DMS53 treated with DMSO at 0.1 percent for 48 hours (cell line): ENCODE data around the gene TCF4.

Experiments used
- DNase-seq: peaks from one replicate; lab custom pipeline; 2025; ENCODE audit not compliant: unreplicated experiment; lab: John Stamatoyannopoulos, UW

Gene TCF4

DNA sequence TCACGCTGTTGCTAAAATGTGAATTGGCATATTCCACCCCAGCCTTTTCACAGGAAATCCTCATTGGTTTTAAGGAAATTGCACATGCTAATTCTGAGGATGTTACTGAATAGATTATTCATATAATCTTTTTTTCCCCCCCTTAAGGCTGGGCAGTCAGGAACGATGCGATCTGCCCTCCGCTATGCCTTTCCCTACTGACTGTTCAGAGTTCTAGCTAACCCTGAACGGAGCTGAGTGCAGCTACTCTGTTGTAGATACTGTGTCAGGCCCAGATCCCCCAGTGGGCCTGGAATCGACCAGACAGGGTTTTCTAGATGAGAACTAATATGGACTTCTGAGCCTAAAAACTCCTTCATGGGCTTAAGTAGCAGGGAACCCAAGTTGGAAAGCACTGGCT is 192.2 kb downstream of the TCF4 start:
- DNase-seq, result no peak

DNA sequence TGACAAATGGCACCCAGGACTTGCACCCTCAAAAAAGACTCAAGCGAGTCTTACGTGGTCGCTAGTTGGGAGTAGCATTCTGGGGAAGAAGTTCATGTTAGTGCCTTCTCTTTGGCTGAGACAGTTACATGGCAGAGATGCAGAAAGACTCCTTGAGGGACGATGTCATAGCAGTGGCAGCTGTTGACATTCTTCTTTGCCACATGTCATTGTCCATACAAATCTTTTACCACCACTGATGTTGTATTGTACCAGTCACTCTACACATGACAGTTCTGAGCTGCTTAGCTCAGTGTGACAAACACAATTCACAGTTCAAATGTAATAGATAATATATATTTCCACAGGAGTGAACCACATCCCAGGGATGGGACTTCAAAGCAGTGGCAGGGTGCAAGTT is 197.1 kb downstream of the TCF4 start:
- DNase-seq, result no peak

DNA sequence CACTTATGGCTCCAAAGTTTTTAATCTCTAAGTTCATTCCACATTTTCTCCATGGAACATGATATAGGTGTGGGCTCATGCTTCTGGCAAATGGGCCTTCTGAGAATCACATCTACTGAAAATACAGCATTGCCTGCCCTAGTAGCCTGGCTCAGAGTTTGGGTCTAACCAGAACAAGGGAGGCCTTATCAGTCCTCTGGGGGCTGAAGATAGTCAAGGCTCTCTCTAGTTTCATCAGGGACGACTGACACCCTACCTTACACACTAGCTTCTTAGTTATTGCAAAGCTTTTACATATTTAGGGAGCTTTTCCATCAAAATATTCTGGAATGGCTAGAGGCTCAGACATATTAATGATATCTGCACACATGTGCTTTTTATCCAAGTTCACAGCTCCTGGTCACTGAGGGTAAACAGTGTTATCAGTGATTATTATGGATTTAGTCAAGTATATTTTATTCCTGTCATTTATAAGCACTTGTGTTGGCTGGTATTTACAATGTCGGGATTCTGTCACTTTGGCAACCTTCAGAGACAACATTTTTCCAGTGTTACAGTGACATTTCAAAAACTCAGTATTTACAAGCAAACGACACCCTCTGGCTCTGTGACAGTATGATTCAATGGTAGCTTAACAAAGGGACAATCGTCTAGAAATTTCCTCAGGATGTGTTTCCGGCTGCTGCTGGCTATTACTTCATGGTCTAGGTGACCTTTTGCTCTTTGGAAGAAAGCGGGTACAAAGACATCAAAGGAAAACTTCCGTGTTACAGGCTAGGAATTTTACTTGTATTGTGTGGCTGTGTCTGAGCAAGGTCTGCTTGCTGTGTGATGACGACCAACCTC is 200.6 kb downstream of the TCF4 start:
- no peak for DNase-seq

DNA sequence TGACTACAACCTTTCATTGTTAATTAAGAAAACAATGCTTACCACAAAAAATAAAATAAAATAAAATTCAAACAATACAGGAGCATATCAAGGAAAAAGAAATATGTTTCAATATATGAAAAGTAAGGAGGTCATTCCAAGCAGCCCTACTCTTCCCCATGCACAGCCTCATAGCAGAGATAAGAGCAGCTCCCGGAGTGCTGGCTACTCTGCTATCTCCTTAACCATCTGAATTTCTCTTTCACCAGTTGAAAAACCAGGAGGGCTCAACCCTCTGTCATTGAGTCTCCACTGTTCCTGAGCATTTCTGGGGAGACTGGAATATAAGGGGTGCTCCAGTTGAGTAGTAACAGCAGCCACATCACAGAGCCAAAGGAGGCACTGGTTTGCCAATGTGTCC is 201.4 kb downstream of the TCF4 start:
- no peak for DNase-seq

DNA sequence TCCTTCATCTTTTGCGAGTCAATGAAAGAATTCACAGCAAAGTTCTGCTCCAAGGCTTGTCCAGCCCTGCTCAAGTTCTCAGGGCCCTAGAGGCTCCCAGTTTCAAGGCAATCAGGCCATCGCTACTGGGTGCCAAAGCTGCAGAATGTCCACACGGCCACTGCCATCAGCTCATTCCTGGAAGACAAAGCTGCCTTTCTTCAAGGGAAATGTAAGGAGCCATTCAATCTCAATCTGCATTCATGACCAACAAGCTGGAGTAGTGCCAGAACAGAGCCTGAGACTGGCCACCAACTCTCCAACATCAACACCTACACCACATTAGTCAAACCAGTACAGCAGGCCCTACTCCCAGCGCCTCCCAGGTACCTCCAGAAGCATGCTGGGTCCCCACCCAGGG is 202.2 kb downstream of the TCF4 start:
- no peak for DNase-seq

DNA sequence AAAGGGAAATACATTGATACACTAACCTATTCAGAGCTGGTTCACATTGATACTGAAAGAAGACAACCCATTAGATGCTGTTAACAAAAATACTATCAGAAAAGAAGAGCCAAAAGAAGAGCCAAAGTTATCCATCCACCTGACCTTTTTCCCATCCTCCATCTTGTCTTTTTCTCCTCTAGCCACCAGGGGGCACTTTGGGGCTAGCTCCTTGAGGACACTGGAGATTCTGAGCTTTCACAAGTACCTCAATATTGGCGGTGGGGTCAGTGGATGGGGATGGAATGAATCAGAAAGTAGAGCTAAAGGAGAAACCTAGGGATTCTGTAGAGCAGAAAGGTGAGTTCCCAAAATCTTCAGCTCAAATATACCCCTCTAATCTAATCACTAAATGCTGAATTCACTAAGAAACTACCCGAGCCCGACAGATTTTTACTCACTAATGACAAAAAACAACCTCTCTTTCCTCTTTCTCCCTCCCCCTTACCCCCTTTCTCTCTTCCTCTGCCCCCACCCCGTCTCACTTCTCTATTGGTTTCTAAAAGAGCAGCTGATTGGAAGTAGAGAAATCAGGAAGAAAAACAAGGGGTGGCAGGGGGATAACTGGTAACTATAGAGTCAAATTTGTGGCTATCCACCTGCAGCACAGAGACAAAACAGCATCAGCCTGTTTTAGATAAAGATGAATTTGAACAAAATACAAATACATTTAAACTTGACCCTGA is 203.3 kb downstream of the TCF4 start:
- peak; percentile 35 for DNase-seq

DNA sequence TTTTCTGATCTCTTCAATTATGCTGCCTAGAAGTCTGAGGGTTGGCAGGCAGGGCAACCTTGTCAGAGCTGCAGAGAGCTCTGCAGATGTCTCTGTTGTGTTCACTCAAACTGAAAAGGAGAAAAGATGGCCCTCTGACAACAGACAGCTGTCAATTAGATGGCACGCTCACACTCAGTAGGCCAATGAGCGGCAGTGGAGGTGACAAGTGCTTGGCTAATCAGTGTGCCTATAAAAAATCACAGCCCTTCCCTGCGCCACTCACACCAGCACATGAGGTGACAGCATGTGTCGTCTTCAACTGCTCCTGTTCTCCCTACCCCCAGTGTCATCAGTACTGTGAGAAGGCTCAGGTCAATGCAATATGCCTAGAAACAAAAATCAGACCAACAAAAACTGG is 203.9 kb downstream of the TCF4 start:
- DNase-seq, result no peak

DNA sequence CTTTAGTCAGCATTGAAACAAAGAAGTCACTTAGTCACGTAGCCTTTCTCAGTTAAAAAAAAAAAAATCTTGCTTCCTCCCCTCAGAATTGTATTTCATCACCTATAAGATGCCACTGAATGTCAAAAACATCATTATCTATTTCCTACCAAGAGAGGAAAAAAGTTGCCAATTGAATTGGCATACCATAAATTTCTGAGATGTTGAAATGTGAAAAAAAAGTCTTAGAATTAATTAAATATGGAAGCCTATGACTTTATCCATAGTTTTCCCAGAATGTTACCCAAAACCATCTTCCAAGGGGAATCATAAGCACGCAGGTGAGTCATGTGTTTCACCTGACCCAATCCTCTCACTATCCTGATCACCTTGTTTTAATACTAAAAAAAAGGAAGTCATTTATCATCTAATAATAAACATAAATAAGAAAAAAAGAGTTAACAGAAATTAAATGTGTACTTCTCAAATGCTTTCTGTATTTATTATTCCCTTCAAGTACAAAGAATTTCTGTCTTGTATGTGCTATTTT is 205.7 kb downstream of the TCF4 start:
- no peak for DNase-seq

DNA sequence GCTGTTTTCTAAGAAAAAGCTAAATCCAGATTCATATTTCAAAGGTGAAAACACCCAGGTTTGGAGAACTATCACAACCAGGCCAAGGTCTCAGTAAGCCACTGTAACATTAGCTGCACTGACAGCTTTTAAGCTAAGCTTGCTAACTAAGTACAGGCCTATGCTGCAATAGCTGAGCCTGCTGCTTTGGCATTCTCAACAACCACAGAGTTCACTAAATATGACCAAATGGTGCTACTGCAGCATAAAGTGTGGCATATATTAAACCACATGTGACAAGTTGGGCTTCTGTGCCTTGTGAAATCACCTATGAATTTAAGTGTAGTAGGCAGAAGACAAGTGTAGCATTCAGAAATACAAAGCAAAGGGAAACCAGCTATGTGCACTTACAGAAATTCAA is 206.7 kb downstream of the TCF4 start:
- DNase-seq, result no peak

DNA sequence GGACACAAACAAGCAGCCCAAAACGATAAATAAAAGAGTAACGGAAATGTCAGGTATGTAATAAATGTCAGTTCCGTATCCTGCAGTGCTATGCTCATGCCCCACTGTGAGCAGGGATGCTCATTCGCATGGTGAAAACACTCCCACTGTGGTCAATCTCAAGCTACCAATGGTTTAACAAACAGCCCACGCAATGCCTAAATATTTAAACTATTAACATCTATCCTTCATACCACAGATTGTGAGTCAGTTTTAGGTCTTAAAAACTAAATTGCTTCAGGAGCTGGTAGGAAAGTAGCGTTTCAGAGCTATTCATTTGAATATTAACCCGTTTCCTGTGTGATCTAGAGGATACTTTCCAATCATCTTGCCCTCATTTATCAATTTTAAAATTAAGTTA is 207.4 kb downstream of the TCF4 start:
- DNase-seq, result no peak

DNA sequence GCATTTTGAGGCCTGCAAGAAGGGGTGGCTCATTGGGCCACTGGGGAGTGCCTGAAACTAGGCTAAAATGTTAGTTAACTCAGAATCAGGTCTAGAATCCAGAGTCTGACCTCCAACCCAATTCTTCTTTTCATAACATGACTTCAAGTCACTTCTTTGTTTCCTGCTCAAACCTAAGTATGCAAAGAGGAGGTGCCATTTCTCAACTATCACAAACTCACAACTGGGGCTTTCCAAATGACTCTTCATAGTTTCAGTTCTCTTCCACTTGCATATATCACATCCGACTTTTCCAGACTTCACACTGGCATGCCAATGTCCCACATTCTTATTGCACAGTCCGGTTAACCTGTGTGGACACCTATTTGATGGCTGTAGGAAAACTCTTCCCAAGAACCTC is 211.6 kb downstream of the TCF4 start:
- no peak for DNase-seq

DNA sequence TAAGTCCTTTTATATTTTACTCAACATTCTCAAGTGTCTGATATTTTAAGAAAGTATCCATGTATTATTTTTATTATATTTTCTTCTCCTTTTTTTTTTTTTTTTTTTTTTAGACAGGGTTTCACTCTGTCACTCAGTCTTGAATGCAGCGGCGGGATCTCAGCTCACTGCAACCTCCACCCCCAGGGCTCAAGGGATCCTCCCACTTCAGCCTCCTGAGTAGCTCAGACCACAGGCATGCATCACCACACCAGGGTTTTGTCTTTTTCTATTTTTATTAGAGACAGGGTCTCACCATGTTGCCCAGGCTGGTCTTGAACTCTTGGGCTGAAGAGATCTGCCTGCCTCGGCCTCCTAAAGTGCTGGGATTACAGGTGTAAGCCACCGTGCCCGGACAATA is 212.1 kb downstream of the TCF4 start:
- DNase-seq, result no peak

DNA sequence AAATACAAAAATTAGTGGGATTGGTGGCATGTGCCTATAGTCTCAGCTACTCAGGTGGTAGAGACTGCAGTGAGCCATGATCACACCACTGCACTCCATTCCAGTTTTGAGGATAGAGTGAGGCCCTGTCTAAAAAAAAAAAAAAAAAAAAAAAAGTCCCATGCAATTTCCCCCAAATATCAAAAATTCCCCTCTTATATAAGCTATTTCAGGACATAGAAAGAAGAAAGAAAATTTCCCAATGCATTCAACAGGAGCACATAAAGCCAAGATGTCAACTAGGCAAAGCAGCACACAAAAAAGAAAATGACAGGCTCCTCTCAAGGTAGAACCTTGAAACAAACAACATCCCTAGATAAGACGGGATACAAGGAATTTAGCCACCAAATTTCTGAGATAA is 213.3 kb downstream of the TCF4 start:
- no peak for DNase-seq

DNA sequence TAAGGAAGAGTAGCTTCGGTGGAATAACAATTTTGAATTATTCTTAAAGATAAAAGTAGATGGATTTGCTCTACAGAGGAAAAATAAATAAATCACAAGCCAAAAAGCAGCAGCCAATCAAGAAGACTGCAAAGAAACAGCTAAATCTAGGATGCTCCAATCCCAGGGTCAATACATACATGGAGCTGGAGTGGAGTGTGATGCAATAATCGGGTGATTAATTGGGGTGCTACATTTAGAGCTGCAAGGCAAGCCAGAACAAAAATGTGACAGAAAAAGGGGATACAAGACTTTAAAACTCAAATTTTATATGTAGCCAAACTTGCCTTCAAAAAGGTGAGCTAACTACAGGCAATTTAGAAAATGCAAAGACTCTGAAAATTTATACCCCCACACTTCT is 215.8 kb downstream of the TCF4 start:
- no peak for DNase-seq

DNA sequence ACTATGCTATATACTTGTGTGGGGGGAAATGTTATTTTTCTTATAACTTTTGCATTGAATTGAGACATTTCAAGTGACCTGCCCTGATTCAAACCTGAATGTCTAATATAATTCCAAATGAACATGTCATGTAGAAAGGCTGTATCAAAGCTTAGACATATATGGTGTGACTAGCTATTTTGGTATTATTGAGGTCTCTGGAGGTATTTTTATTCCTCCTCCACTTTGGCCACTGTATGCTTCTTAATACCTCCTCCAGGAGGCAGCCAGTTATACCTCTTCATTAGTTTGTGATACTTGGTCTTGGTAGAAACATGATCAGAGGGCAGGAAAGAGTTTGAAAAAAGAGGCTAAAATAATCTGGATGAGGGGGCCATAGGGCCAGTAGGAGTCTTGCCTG is 217.1 kb downstream of the TCF4 start:
- no peak for DNase-seq

DNA sequence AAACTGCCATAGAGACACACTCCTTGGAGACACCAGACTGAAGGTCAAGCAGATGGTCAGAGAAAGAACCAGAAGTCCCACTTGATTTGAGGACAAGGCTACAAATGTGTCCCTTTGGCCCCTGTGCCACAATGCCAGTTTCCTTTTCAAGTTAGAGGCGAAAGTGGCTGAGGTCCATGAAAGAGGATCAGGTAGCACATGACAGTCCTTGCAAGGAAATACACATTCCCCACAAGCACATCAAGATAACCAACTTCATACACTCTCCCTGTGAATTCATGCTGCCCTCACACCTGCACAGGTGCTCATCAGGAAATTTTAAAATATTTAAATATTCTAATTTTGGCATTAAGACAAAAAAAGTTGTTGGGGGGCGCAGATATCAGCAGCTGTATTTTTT is 218.6 kb downstream of the TCF4 start:
- DNase-seq, result no peak

DNA sequence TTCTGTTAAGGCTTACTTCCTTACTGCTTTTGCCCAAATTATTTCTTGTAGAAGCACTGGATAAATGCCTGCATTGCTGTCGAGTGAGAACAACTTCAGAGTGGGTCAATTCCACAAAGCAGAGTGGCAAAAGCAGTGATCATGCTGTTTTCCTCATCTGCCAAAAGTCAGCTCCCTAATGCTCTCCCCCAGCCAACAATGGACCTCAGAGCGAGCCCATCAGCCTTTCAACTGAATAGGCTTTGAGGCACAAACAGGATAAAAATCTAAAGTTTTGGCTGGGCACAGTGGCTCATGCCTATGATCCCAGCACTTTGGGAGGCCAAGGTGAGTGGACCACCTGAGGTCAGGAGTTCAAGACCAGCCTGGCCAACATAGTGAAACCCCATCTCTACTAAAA is 222.7 kb downstream of the TCF4 start:
- DNase-seq, result no peak

DNA sequence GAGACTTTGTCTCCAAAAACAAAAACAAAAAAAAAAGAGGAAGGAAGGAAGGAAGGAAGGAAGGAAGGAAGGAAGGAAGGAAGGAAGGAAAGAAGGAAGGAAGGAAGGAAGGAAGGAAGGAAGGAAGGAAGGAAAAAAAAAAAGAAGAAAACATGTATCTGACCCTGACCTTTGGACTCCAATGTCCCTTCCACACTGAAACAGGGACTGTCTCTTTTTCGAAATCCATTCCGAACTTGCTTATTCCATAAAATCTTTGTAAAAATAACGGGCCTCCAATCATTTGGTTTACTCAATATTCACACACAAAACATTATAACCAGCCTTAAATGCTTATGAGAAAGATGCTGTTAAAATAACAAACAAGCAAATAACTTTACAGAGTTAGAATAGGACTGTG is 225.7 kb downstream of the TCF4 start:
- no peak for DNase-seq

DNA sequence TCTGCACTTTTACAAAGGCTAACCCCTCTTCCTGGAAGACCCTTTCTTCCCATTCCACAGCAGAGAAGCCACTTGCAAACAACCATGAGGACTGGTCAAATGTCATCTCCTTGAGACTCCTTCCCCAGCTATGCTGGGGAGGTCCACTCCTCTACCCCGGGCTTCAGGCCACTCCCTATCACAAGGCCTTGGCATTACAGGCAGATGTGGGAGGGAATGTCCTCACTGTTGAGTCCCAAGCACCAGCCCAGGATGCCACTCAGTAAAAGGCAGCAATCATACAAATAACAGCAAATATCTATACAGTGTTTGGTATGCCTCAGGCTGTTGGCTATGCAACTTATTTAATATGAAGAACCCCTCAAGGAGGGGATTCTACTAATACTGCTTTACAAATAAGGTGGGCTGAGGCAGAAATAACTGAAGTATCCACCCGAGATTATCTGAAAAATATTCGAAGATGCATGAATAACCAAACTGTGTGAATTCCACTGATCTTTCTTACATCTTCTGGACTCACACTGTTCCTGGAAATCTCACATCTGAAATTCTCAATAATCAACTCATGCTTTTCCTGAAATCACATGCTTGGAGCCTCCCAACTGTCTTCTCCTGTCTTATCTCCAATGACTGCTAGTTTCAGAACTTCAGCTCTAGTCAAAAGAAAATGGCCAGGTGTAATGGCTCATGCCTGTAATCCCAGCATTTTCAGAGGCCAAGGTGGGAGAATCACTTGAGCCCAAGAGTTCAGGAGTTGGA is 226.3 kb downstream of the TCF4 start:
- DNase-seq, result no peak

DNA sequence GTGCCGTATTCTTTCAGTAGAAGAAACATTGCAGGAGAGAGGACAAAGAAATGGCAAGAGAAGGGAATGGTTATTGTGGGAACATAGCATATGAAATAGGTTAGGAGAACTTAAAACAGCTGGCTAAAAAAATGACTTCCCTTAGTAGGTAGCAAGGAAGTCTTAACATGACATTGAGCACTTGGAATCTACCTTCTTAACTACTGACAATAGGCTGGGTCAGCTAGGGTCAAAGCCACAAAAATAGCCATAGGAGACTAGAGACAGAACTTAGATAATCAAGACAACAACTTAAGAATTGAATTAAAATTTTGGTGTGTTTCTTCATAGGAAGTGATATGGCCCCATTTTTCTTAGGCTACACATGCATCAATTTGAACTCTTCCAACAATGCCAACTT is 227.9 kb downstream of the TCF4 start:
- DNase-seq, result no peak

DNA sequence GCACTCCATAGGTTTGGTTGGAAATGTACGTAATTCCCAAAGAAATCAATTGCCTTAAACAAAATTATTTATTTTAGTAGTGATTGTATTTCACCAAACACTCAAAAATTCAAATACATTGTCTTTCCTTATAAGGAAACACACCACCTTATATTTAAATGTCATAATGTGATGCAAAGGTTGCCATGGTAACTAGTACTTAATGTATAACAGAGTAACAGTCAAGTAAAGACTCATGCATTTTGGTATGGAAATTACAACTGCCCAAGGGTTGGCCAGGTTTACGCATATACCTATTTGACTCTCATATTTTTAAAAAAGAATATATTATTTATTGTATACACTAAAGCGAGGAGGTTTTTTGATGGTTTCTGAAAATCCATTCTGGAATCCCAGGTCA is 231.2 kb downstream of the TCF4 start:
- no peak for DNase-seq

DNA sequence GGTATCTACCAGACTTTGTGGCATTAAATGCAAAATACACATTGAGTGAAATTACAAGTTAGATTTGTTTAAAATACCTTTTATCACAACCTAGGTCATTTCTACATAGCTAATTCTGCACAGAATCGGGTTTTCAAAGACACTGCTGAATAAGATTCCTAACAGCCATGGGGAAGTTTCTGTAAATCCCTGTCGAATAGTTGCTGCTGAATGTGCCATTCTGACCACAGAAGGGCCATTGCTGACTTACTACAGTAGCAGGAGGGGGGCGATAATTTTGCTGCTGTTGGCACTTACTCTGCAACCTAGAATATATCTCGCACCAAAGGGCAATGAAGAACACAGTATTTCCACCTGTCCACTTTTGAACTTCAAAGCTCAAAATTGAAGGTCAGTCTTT is 232.8 kb downstream of the TCF4 start:
- DNase-seq, result no peak
